T-cell (primary cell): Measurements from ENCODE around the gene PEMT. TPM values are rescaled to one million over a fixed set of nuclear protein-coding genes. Genes with fewer than 3 reads are reported as not detected.

Experiments
- ATAC-seq, 4 experiments: fragments of 200-7000 bp in 3 of 4; fragments of 150-1000 bp in 1 of 4; cut with Tn5 transposase; replicated peaks in 1 of 4; 1 replicate in 3 of 4; 2 replicates in 1 of 4; pipeline ENCODE4 v1.10.0; 2021; ENCODE audit warnings: moderate library complexity in 3 of 4, mild to moderate bottlenecking in 2 of 4, moderate number of reproducible peaks in 1 of 4
- CTCF ChIA-PET, 2 donors: fragments of 300-600 bp; sonication (Branson Sonifier 250); formaldehyde crosslinking; loops; one replicate each; lab custom pipeline; 2022; ENCODE audit warnings: antibody characterized with exemption in 2 of 2; lab: Charles Lee
- POLR2A ChIA-PET, 2 donors: fragments of 300-600 bp; sonication (Branson Sonifier 250); formaldehyde crosslinking; loops; one replicate each; lab custom pipeline; 2022; ENCODE audit warnings: antibody characterized with exemption in 2 of 2; lab: Charles Lee
- DNase-seq, 35 experiments: peaks; one replicate each; pipeline versions ENCODE4 v3.0.0 to v3.0.0-alpha.2; 2013 to 2023
- H3K27ac ChIP-seq: one replicate; pipeline ENCODE4 v1.5.1; 2013; ENCODE audit warnings: low read length
- H3K27me3 ChIP-seq, 2 experiments: replicated peaks in 1 of 2; 1 replicate in 1 of 2; 2 replicates in 1 of 2; pipeline versions ENCODE4 v1.6.1 to v1.7.0; 2013; ENCODE audit warnings: low read length in 1 of 2, mixed read lengths in 1 of 2; ENCODE audit not compliant: control insufficient read depth in 2 of 2, insufficient read depth in 2 of 2; ENCODE audit errors: extremely low read depth in 1 of 2
- H3K36me3 ChIP-seq, 2 donors: 1 replicate in 1 of 2; 2 replicates in 1 of 2; pipeline versions ENCODE4 v1.6.1 to v1.7.0; 2013; ENCODE audit warnings: low read length in 1 of 2; ENCODE audit not compliant: control insufficient read depth in 2 of 2, insufficient read depth in 1 of 2; ENCODE audit errors: extremely low read depth in 1 of 2
- H3K4me1 ChIP-seq, 2 experiments: 1 replicate in 1 of 2; 2 replicates in 1 of 2; pipeline versions ENCODE4 v1.6.1 to v1.7.0; 2013; ENCODE audit warnings: low read length in 2 of 2, mixed read lengths in 1 of 2; ENCODE audit not compliant: insufficient read depth in 2 of 2, control insufficient read depth in 1 of 2; ENCODE audit errors: extremely low read depth in 1 of 2
- H3K4me3 ChIP-seq, 2 donors: 1 replicate in 1 of 2; 2 replicates in 1 of 2; pipeline versions ENCODE4 v1.5.1 to v1.7.0; 2013; ENCODE audit warnings: mild to moderate bottlenecking in 2 of 2, low read length in 1 of 2, moderate library complexity in 1 of 2; ENCODE audit not compliant: control insufficient read depth in 1 of 2; ENCODE audit errors: extremely low read depth in 1 of 2
- H3K9me3 ChIP-seq: 2 replicates; pipeline ENCODE4 v1.7.0; 2013
- H3K27ac Mint-ChIP-seq, 2 donors: one replicate each; pipeline ENCODE4 v1.8.0; 2020 to 2021; ENCODE audit warnings: mild to moderate bottlenecking in 2 of 2, mixed read lengths in 2 of 2
- H3K27me3 Mint-ChIP-seq, 2 donors: one replicate each; pipeline ENCODE4 v1.8.0; 2021 to 2022; ENCODE audit warnings: mixed read lengths in 2 of 2
- H3K36me3 Mint-ChIP-seq: one replicate; pipeline ENCODE4 v1.8.0; 2021; ENCODE audit warnings: mixed read lengths
- H3K4me1 Mint-ChIP-seq, 3 donors: one replicate each; pipeline ENCODE4 v1.8.0; 2020 to 2022; ENCODE audit warnings: mixed read lengths in 3 of 3, mild to moderate bottlenecking in 1 of 3
- H3K4me3 Mint-ChIP-seq, 3 donors: one replicate each; pipeline ENCODE4 v1.8.0; 2020 to 2022; ENCODE audit warnings: mild to moderate bottlenecking in 3 of 3, mixed read lengths in 3 of 3, moderate library complexity in 3 of 3
- H3K9me3 Mint-ChIP-seq, 3 donors: one replicate each; pipeline ENCODE4 v1.8.0; 2020 to 2022; ENCODE audit warnings: mixed read lengths in 3 of 3
- WGBS: methylation state at CpG from one replicate; pipeline ENCODE4 v1.1.5; 2013; ENCODE audit warnings: missing lambda C conversion rate; ENCODE audit not compliant: insufficient coverage; 5-methylcytosine and 5-hydroxymethylcytosine counted together
- total RNA-seq, 35 experiments: library from RNA in 6 of 35; stranded (reverse) in 6 of 35; fragments of 120-200 nt in 1 of 35; gene quantifications; one replicate each; pipeline versions ENCODE4 v1.2.1 to v1.2.4 and lab custom pipeline; 2013 to 2026

The PEMT gene
- total RNA-seq, 5 donors from 2014 or later (not counting 1 experiment from before 2014, with no cell fraction given): 13.3 to 25.8 (median 14.6) TPM

GRCh38 chr17:17479209-17479608, 112.3 kb downstream of the PEMT start:
- POLR2A ChIA-PET: no interaction called here
- DNase-seq (no peak), ATAC-seq (no peak)
- Mint-ChIP-seq H3K27ac (no peak overlapping the region), H3K27me3 (peaks cover 0 to under 1% of the 10 kb centered on the region in 2 donors), H3K9me3 (no peaks in the 10 kb centered on the region), H3K4me3 (peak overlapping the region in 2 of 3 donors; percentile 15 to 28), H3K36me3 (peaks cover 17% of the 10 kb centered on the region), H3K4me1 (peaks cover 54 to 67% (median 65%) of the 10 kb centered on the region in 3 donors)
- no CpG with 5 or more reads among the region's 3 CpGs for WGBS
- peaks cover 0 to 2% of the 10 kb centered on the region in 2 donors for H3K36me3 ChIP-seq
- H3K4me1 ChIP-seq: peaks cover 17 to 30% of the 10 kb centered on the region in 2 experiments
- H3K27ac ChIP-seq: no peak overlapping the region
- CTCF ChIA-PET: no interaction called here
- H3K27me3 ChIP-seq: no peaks in the 10 kb centered on the region
- H3K4me3 ChIP-seq: no peak overlapping the region
- no peaks in the 10 kb centered on the region for H3K9me3 ChIP-seq

DNA sequence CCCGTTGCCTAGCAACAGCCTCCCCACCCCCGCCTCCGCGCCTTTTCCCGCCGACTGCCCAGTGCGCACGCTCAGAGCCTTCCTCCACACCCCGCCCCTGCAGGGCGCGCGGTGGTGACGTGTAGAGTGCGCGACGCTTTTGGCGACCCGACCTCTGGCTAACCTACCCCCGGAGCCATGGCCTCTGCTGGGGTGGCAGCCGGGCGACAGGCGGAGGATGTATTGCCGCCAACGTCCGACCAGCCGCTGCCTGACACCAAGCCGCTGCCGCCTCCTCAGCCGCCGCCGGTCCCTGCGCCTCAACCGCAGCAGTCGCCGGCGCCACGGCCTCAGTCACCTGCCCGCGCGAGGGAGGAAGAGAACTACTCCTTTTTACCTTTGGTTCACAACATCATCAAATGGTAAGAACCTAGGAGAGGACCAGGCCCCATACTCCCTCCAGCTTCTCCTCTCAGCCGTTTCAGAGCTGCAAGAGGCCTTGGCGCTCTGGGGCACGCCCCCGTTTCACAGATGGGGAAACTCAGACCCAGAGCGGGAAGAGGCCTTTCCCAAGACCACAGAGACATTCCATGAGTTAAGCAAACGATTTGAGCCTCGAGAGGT, 114.5 kb downstream of the PEMT start, which contains the start of gene MED9:
MED9 (plus strand) TSS at position 136 of the 603 bp plus-strand sequence; CDS start at position 178, 42 bp downstream.
- WGBS: 0% methylated on average over 37 of the region's 47 CpGs
- Histone ChIP-seq H3K27me3 (no peaks in the 10 kb centered on the region), H3K9me3 (no peaks in the 10 kb centered on the region), H3K4me1 (peaks cover 17 to 28% of the 10 kb centered on the region in 2 experiments), H3K4me3 (peak within 1 kb of the TSS; percentile 82 to 88), H3K36me3 (peaks cover 0 to 2% of the 10 kb centered on the region in 2 donors), H3K27ac (peak within 1 kb of the TSS; percentile 72)
- Mint-ChIP-seq H3K27ac (peak within 1 kb of the TSS; percentile 82 to 83), H3K27me3 (peaks cover 0 to 7% of the 10 kb centered on the region in 2 donors), H3K4me1 (peaks cover 42 to 51% (median 49%) of the 10 kb centered on the region in 3 donors), H3K4me3 (peak within 1 kb of the TSS; percentile 88 to 92 (median 89)), H3K9me3 (no peaks in the 10 kb centered on the region), H3K36me3 (peaks cover 11% of the 10 kb centered on the region)
- ChIA-PET POLR2A (no interaction called here), CTCF (no interaction called here)
- ATAC-seq (peak; percentile 97 to 98 (median 97)), DNase-seq (peak; percentile 86 to 98 (median 92))

GRCh38 chr17:17474341-17474740, 117.2 kb downstream of the PEMT start:
- H3K4me3 ChIP-seq: no peak overlapping the region
- DNase-seq (no peak), ATAC-seq (no peak)
- Mint-ChIP-seq H3K36me3 (no peaks in the 10 kb centered on the region), H3K9me3 (no peaks in the 10 kb centered on the region), H3K27me3 (peaks cover 0 to 19% of the 10 kb centered on the region in 2 donors), H3K4me3 (no peak overlapping the region), H3K4me1 (peaks cover 22 to 28% (median 24%) of the 10 kb centered on the region in 3 donors), H3K27ac (no peak overlapping the region)
- no peaks in the 10 kb centered on the region for H3K9me3 ChIP-seq
- 86% methylated on average over 3 of the region's 7 CpGs for WGBS
- peaks cover 13 to 23% of the 10 kb centered on the region in 2 experiments for H3K4me1 ChIP-seq
- H3K27me3 ChIP-seq: peaks cover 0 to 14% of the 10 kb centered on the region in 2 experiments
- no peaks in the 10 kb centered on the region for H3K36me3 ChIP-seq
- ChIA-PET CTCF (no interaction called here), POLR2A (no interaction called here)
- H3K27ac ChIP-seq: no peak overlapping the region

DNA sequence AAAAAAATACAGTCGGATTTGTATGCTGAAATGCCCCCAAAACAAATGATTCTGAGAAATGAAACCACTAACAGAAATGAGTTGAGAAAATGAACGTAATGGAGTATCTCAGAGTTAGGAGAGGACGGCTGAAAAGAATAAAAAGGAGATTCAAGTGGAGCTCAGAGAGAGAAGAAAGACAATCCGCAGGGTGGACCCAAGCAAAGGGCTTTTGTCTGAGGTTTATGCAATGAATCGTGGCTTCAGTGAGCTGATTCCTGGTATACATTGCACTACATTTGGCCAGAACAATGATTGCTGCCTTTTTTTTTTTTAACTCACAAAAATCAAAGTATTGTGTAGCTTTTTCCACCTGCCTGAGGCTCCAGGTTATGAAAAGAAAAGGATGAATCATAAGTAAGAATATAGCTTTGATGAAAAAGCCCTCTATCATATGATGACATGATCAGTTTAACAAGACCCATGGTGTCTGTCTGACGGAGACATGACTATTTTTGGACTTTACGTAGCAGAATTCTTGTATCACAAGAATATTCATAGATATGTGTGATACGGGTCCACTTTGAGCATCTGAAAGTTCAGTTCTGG, 119.1 kb downstream of the PEMT start:
- H3K36me3 ChIP-seq: no peaks in the 10 kb centered on the region
- ChIA-PET POLR2A (interaction anchor here in 1 of 2 donors (0.7 kb wide), 1 partner anchor 272 kb away, joined by 3 read pairs; no protein-coding TSS in a partner anchor), CTCF (interaction anchor here in 1 of 2 donors (1.0 kb wide), 1 partner anchor 24 kb away, joined by 5 read pairs; no protein-coding TSS in a partner anchor)
- Mint-ChIP-seq H3K27me3 (peaks cover 0 to 25% of the 10 kb centered on the region in 2 donors), H3K27ac (no peak overlapping the region), H3K36me3 (no peaks in the 10 kb centered on the region), H3K4me3 (no peak overlapping the region), H3K9me3 (no peaks in the 10 kb centered on the region), H3K4me1 (peaks cover 7 to 10% (median 7%) of the 10 kb centered on the region in 3 donors)
- WGBS: 55% methylated on average over 4 of the region's 8 CpGs
- DNase-seq: no peak
- no peak overlapping the region for H3K4me3 ChIP-seq
- H3K27ac ChIP-seq: no peak overlapping the region
- no peak for ATAC-seq
- peaks cover 0 to 18% of the 10 kb centered on the region in 2 experiments for H3K27me3 ChIP-seq
- no peaks in the 10 kb centered on the region for H3K9me3 ChIP-seq
- peaks cover 5 to 11% of the 10 kb centered on the region in 2 experiments for H3K4me1 ChIP-seq

DNA sequence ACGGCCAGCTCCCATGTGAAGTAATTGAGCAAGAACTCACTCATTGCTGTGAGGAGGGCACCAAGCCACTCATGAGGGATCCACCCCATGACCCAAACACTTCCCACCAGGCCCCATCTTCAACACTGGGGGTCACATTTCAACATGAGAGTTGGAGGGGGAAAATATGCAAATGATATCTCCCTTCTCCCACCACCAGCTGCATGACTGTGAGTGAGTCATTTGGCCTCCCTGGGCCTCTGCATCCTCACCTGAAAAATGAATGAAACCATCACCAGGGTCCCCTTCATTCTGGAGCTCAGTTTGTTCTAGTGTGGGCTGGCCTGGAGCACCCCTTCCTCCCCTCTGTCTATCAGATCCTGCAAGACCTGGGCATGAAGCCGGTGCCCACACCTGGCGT, 121.5 kb downstream of the PEMT start:
- WGBS: no CpG with 5 or more reads among the region's 3 CpGs
- Mint-ChIP-seq H3K4me1 (no peaks in the 10 kb centered on the region), H3K36me3 (no peaks in the 10 kb centered on the region), H3K27me3 (peaks cover 2 to 32% of the 10 kb centered on the region in 2 donors), H3K4me3 (no peak overlapping the region), H3K9me3 (no peaks in the 10 kb centered on the region), H3K27ac (no peak overlapping the region)
- ChIA-PET POLR2A (no interaction called here), CTCF (interaction anchor here in 1 of 2 donors (0.5 kb wide), 1 partner anchor 746 kb away, joined by 3 read pairs; no protein-coding TSS in a partner anchor)
- Histone ChIP-seq H3K27me3 (peaks cover 0 to 23% of the 10 kb centered on the region in 2 experiments), H3K9me3 (no peaks in the 10 kb centered on the region), H3K27ac (no peak overlapping the region), H3K4me3 (no peak overlapping the region), H3K4me1 (no peaks in the 10 kb centered on the region), H3K36me3 (no peaks in the 10 kb centered on the region)
- ATAC-seq: no peak
- no peak for DNase-seq

DNA sequence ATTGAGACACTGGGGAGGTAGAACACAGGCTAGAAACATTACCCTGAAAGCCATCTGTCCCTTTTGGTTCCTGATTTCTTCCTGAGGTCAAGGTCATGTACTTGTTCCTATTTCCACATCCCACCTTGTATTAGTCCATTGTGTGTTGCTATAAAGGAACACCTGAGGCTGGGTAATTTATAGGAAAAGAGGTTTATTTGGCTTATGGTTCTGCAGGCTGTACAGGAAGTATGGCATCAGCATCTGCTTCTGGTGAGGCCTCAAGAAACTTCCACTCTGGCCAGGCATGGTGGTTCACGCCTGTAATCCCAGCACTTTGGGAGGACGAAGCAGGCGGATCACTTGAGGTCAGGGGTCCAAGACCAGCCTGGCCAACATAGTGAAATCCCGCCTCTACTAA, 122.2 kb downstream of the PEMT start:
- Mint-ChIP-seq H3K27me3 (peaks cover 8 to 37% of the 10 kb centered on the region in 2 donors), H3K9me3 (no peaks in the 10 kb centered on the region), H3K36me3 (no peaks in the 10 kb centered on the region), H3K4me1 (no peaks in the 10 kb centered on the region), H3K27ac (no peak overlapping the region), H3K4me3 (no peak overlapping the region)
- 88% methylated on average over 4 of the region's 4 CpGs for WGBS
- H3K4me3 ChIP-seq: no peak overlapping the region
- H3K36me3 ChIP-seq: no peaks in the 10 kb centered on the region
- ATAC-seq (no peak), DNase-seq (no peak)
- H3K27me3 ChIP-seq: peaks cover 0 to 24% of the 10 kb centered on the region in 2 experiments
- no peaks in the 10 kb centered on the region for H3K4me1 ChIP-seq
- H3K9me3 ChIP-seq: no peaks in the 10 kb centered on the region
- H3K27ac ChIP-seq: no peak overlapping the region
- ChIA-PET POLR2A (no interaction called here), CTCF (interaction anchor here in 1 of 2 donors (0.5 kb wide), 1 partner anchor 746 kb away, joined by 3 read pairs; no protein-coding TSS in a partner anchor)
